IPS-20b (cell line): ENCODE measurements around the gene ITK.

ENCODE experiments used
- H3K27ac ChIP-seq: one replicate; pipeline ENCODE4 v1.5.1; 2013; ENCODE audit warnings: low read length
- H3K27me3 ChIP-seq: 2 replicates; pipeline ENCODE4 v1.6.1; 2013; ENCODE audit warnings: mild to moderate bottlenecking, low read length, inconsistent platforms; ENCODE audit not compliant: insufficient read depth
- H3K36me3 ChIP-seq: 2 replicates; pipeline ENCODE4 v1.6.1; 2013; ENCODE audit warnings: low read depth, mild to moderate bottlenecking, inconsistent platforms, low read length, moderate library complexity; ENCODE audit not compliant: insufficient read depth
- H3K4me1 ChIP-seq: 2 replicates; pipeline ENCODE4 v1.6.1; 2013; ENCODE audit warnings: mild to moderate bottlenecking, control low read depth, inconsistent platforms, low read length, moderate library complexity; ENCODE audit not compliant: insufficient read depth
- H3K4me3 ChIP-seq: 2 replicates; pipeline ENCODE4 v1.5.1; 2013; ENCODE audit warnings: mild to moderate bottlenecking, low read length, inconsistent platforms
- H3K9ac ChIP-seq: 2 replicates; pipeline ENCODE4 v1.6.1; 2013; ENCODE audit warnings: low read depth, mild to moderate bottlenecking, inconsistent platforms, low read length, moderate library complexity
- H3K9me3 ChIP-seq: 2 replicates; pipeline ENCODE4 v1.6.1; 2013; ENCODE audit warnings: mild to moderate bottlenecking, low read depth, low read length, inconsistent platforms; ENCODE audit not compliant: insufficient read depth

The ITK gene

DNA sequence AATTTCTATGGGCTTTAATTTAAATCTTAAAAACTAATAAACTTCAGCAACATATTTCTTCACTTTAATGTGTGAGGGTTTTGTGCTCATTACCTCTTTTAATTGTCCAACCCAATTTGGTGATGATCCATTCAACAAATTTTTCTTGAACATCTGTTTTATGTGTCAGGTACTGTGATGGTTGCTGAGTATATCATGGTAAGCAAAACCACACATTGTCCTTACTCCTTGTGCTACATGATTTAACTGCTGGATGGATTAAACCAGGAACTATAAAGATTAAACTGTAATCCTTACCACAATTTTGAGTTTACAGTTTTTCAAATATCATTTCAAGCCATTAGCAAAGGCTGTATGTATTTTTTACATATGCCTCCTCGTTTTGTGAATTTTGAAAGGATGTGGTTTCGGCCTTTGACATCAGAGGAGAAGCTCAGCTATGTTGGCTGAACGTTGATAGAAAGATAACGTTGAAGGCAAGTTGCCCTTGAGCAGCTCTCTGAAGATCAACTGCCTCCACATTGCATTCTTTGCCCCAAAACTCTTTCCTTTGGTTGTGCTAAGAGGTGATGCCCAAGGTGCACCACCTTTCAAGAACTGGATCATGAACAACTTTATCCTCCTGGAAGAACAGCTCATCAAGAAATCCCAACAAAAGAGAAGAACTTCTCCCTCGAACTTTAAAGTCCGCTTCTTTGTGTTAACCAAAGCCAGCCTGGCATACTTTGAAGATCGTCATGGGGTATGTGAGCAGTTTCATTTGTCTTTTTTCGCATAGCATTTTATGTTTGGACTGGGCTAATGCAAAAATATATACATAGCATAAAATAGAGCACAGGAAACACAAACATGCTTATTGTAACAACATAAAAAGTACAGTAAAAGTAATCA, at the start of gene ITK:
Gene ITK (plus strand): TSS at position 467 of the 891 bp plus-strand sequence. CDS start 138 bp downstream, at position 605.
- Histone ChIP-seq H3K27ac (no peak within 1 kb of the TSS), H3K9me3 (no peaks in the 10 kb centered on the region), H3K9ac (no peak within 1 kb of the TSS), H3K36me3 (no peaks in the 10 kb centered on the region), H3K4me1 (no peaks in the 10 kb centered on the region), H3K4me3 (no peak within 1 kb of the TSS), H3K27me3 (peaks cover 31% of the 10 kb centered on the region)

DNA sequence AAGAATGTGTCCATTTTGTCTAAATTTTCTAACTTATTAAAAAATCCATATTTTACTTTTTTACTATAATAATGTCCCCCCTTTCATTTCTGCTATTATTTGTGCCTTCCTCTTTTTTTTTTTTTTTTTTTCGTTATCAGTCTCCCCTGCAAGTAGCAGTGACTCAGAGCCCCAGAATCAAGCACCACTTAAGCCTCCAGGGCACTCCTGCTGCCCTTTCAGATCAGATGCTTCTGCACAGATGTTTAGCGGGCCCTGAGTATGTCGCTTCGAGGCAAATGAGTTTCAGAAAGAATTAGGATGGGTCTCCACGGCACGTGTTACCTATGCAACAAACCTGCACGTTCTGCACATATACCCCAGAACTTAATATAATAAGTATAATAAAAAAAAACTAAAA, 49.7 kb upstream of the ITK start:
- Histone ChIP-seq H3K9ac (no peak overlapping the region), H3K27ac (no peak overlapping the region)

DNA sequence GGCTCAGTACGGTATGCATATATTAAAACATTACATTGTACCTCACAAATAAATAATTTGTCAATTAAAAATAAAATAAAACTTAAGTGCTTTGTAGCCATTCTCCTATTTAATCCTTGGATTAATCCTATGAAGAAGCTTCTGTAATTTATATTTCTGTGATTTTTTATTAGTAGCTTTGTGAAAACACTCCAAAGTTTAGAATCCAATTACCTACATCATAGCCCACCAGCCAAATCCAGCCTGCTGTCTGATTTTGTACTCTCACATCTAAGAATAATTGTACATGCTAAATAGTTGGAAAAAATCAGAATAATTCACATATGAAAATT, 48.4 kb upstream of the ITK start:
- H3K27me3 ChIP-seq = no peaks in the 10 kb centered on the region

More for the DNA sequence above, 49.7 kb upstream of the ITK start:
- Histone ChIP-seq H3K27me3 (no peaks in the 10 kb centered on the region), H3K36me3 (no peaks in the 10 kb centered on the region), H3K9me3 (no peaks in the 10 kb centered on the region), H3K4me1 (no peaks in the 10 kb centered on the region), H3K4me3 (no peak overlapping the region)

DNA sequence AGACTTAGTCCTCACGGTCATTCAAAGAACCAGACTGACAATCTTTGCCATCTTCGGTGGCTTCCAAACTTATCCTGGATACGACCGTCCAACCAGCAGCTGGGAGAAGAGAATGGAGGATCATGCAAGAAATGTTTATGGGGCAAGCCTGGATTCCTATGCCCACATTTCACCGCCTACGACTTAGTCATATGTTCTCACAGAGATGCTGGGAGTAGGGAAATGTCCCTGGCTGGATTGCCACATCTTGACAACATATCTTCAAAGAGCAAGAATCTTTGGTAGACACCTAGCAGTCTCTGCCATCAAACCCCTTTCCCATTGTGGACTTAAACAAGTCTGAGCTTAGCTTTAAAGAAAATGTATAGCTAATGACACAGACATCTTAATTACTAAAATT, 42.9 kb upstream of the ITK start:
- no peak overlapping the region for H3K4me3 ChIP-seq
- H3K9me3 ChIP-seq = no peaks in the 10 kb centered on the region
- no peak overlapping the region for H3K27ac ChIP-seq
- H3K27me3 ChIP-seq = no peaks in the 10 kb centered on the region
- no peaks in the 10 kb centered on the region; the same call in 1 of the 2 replicates for H3K4me1 ChIP-seq
- peaks cover 24% of the 10 kb centered on the region for H3K36me3 ChIP-seq
- no peak overlapping the region for H3K9ac ChIP-seq

More for the DNA sequence above, 48.4 kb upstream of the ITK start:
- Histone ChIP-seq H3K4me1 (no peaks in the 10 kb centered on the region), H3K9ac (no peak overlapping the region), H3K36me3 (peaks cover 2% of the 10 kb centered on the region; the same call in 1 of the 2 replicates), H3K27ac (no peak overlapping the region), H3K9me3 (no peaks in the 10 kb centered on the region), H3K4me3 (no peak overlapping the region)

DNA sequence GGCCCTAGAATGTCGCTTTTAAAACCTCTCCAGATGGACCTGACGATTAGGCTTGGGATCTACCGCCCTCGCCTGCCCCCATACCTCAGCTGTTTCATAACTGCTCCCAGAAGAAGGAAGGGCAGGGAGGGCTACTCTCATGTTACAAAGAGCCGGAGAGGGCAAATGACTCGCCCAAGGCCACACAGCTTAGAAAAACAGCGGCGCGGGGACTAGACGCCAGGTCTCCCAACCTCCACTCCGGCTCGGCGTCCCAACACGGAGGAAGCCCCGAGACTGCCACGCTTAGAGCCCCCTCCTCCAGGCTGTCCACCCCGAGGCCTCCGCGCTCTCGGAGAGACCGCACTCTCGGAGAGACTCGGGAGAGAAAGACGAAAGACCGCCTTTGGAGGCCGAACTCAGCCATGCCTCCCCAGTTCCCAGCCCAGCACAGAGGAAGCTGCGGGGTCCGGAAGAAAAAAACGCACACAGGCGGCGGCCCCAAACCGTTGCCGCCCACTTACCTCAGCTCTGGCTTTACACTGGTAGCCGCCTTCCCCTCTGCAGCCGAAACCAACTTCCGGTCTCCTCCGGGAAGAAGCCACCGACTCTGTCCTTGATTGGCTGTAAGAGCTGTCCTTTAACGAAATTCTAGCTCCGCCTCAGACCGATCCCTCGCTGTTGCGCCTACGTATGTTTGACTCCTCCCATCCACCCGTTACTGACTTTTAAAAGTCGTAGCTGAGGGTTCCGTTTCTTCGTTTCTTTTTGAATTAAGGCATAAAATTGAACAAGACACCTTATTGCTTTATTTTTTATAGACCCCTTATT, 38.1 kb upstream of the ITK start, which contains the start of gene MED7:
Gene MED7 (minus strand): TSS at position 549 of the 810 bp plus-strand sequence. CDS start 3,434 bp downstream, outside the sequence.
- Histone ChIP-seq H3K27me3 (no peaks in the 10 kb centered on the region), H3K9ac (peak within 1 kb of the TSS; percentile 97), H3K27ac (peak within 1 kb of the TSS; percentile 79), H3K36me3 (peaks cover 19% of the 10 kb centered on the region), H3K4me1 (no peaks in the 10 kb centered on the region; the same call in 1 of the 2 replicates), H3K4me3 (peak within 1 kb of the TSS; percentile 92), H3K9me3 (no peaks in the 10 kb centered on the region)

DNA sequence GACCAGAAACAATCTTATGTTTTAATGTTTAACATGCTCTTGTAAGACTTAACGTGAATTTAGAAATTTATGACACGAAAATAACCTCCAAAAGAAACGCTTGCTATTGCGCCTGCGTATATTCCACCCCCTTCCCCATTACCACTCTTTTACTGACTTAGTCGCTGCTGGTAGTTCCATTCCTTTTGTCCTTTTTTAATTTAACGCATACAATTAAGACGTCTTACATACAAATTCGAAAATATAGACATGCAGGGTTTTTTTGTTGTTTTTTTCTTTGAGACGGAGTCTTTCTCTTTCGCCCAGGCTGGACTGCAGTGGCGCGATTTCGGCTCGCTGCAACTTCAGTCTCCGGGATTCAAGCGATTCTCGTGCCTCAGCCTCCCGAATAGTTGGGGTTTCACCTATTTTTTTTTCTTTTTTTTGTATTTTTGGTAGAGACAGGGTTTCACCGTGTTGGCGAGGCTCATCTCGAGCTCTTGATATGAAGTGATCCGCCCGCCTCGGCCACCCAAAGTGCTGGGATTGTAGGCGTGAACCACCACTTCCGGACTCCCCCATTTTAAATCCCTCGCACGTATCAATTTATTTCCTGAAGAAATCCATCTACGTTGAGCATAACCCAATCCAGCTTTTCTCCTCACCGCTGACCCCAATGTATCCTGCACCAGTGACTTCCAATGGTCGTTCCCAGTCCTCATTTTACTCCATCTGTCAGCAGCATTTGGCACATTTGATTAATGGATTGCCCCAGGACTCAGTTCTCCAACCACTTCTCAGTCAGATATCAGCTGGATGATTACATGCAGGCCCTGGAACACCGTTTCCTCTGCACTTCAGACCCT, 37.3 kb upstream of the ITK start:
- H3K4me1 ChIP-seq = no peaks in the 10 kb centered on the region; the same call in 1 of the 2 replicates
- no peaks in the 10 kb centered on the region for H3K9me3 ChIP-seq
- peaks cover 11% of the 10 kb centered on the region for H3K36me3 ChIP-seq
- peak overlapping the region; percentile 92 for H3K4me3 ChIP-seq
- no peak overlapping the region for H3K27ac ChIP-seq
- H3K9ac ChIP-seq = peak overlapping the region; percentile 97; the same call in 1 of the 2 replicates
- H3K27me3 ChIP-seq = no peaks in the 10 kb centered on the region

DNA sequence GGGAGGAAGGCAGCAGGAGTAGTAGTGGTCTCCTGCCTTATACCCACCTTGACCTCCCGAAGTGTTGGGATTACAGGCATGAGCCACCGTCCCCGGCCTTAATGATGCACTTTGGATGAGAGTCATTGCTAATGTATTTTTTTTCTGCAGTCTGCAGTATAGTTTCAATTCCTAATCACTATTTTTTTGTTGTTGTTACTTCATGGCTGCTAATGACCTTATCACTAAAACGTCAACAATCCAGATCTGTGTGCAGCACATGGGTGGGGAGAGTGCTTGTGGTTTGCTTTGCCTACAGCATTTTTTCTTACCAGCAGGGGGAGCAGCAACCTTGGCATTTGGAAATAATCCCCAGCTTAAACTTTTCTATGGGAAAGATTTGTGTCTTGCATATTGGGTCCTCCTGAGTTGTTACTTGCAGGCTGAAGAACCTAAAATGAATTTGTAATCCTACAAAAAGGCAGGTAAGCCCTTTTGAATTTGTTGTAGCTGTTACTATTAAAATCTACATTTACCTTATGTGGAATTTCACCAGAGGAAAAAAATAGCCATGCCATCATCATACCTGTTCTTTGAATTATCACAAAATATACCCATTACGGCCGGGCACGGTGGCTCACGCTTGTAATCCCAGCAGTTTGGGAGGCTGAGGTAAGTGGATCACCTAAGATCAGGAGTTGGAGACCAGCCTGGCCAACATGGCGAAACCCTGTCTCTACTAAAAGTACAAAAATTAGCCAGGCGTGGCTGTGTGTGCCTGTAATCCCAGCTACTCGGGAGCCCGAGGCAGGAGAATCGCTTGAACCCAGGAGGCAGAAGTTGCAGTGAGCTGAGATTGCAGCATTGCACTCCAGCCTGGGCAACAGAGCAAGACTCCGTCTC, 31.7 kb upstream of the ITK start:
- Histone ChIP-seq H3K9ac (no peak overlapping the region), H3K4me1 (no peaks in the 10 kb centered on the region), H3K4me3 (no peak overlapping the region), H3K9me3 (no peaks in the 10 kb centered on the region), H3K27me3 (no peaks in the 10 kb centered on the region), H3K27ac (no peak overlapping the region), H3K36me3 (no peaks in the 10 kb centered on the region)

DNA sequence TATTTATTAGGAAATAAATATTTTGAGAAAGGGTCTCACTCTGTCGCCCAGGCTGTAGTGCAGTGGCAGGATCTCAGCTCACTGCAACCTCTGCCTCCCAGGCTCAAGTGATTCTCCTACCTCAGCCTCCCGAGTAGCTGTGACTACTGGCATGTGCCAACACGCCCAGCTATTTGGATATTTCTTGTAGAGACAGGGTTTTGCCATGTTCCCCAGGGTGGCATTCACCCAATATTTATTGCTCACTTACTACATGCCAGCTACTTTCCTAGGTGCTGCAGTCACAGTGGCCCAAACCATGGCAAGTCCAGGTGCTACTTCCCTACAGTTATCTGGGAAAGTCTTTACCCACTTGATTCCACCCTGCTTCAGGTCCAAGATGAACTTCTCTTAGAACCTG, 29.6 kb upstream of the ITK start:
- Histone ChIP-seq H3K27me3 (no peaks in the 10 kb centered on the region), H3K36me3 (no peaks in the 10 kb centered on the region), H3K9me3 (no peaks in the 10 kb centered on the region), H3K4me3 (no peak overlapping the region), H3K4me1 (no peaks in the 10 kb centered on the region), H3K9ac (no peak overlapping the region), H3K27ac (no peak overlapping the region)

DNA sequence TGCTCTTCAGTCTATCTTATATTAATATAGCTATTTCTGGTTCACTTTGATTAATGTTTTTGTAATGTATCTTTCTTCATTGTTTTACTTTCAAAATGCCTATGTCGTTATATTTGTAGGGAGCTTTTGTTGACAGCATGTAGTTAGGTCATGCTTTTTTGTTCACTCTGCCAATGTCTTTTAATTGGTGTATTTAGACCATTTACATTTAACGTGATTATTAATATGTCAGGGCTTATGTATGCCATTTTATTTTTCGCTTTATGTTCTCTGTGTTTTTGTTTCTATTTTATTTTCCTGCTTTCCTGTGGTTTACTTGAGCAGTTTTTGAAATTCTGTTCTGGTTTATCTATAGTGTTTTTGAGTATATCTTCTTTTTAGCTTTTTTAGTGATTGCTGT, 25.3 kb upstream of the ITK start:
- no peaks in the 10 kb centered on the region for H3K36me3 ChIP-seq
- H3K27me3 ChIP-seq = no peaks in the 10 kb centered on the region
- H3K9me3 ChIP-seq = no peaks in the 10 kb centered on the region
- no peaks in the 10 kb centered on the region for H3K4me1 ChIP-seq
- no peak overlapping the region for H3K27ac ChIP-seq
- no peak overlapping the region for H3K4me3 ChIP-seq
- H3K9ac ChIP-seq = no peak overlapping the region

DNA sequence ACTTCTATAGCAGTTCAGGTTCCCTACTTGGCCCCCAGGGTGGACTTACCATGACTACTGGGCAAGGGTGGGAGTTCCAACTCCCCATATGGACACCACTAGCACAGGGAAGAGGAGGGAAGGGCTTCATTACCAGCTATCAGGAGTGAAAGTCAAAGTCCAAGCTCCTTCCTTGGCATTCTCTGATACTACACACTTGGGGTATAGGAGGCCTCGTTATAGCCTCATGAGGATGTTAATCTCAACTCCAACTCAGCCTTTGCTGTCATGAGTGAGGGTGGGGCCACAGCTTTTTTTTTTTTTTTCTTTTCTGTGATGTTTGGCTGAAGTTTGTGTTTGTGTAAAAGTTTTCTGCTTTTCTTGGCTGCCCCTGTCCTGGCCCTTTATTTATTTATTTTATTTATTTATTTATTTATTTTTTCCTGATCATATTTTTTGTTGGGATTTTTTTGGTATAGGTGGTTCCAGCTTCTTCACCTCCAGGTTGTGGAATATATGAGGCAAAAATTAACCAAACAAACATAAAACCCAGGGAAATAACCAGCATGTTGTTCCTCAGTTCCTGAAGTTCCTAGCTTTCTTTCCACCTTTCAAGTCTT, 23.2 kb upstream of the ITK start:
- H3K27me3 ChIP-seq = no peaks in the 10 kb centered on the region

More for the DNA sequence above, 23.2 kb upstream of the ITK start:
- no peak overlapping the region for H3K4me3 ChIP-seq
- no peaks in the 10 kb centered on the region for H3K36me3 ChIP-seq
- no peaks in the 10 kb centered on the region for H3K4me1 ChIP-seq
- H3K27ac ChIP-seq = no peak overlapping the region
- no peak overlapping the region for H3K9ac ChIP-seq
- no peaks in the 10 kb centered on the region for H3K9me3 ChIP-seq
